Parathyroid adenoma (tissue), 2 donors: ENCODE data around the gene GAB4.

ENCODE experiments used
- H2AFZ ChIP-seq: fragments of 300-600 bp; sonication (generic); one replicate; pipeline ENCODE4 v1.7.0; 2017; ENCODE audit warnings: antibody characterized with exemption, mild to moderate bottlenecking
- H3K27ac ChIP-seq: fragments of 300-600 bp; sonication (generic); one replicate; pipeline ENCODE4 v1.7.0; 2017
- H3K27me3 ChIP-seq: fragments of 300-600 bp; sonication (generic); one replicate; pipeline ENCODE4 v1.7.0; 2017; ENCODE audit warnings: low read length; ENCODE audit not compliant: control insufficient read depth, insufficient read depth
- H3K36me3 ChIP-seq: fragments of 300-600 bp; sonication (generic); one replicate; pipeline ENCODE4 v1.7.0; 2017; ENCODE audit warnings: low read length; ENCODE audit not compliant: control insufficient read depth, insufficient read depth
- H3K4me1 ChIP-seq: fragments of 300-600 bp; sonication (generic); one replicate; pipeline ENCODE4 v1.7.0; 2017; ENCODE audit warnings: control low read depth
- H3K4me2 ChIP-seq: fragments of 300-600 bp; sonication (generic); one replicate; pipeline ENCODE4 v1.7.0; 2017; ENCODE audit warnings: low read length
- H3K4me3 ChIP-seq: fragments of 300-600 bp; sonication (generic); one replicate; pipeline ENCODE4 v1.7.0; 2017; ENCODE audit warnings: low read depth, low read length
- H3K79me2 ChIP-seq: fragments of 300-600 bp; sonication (generic); one replicate; pipeline ENCODE4 v1.7.0; 2017; ENCODE audit warnings: control low read depth
- H3K9ac ChIP-seq: fragments of 300-600 bp; sonication (generic); one replicate; pipeline ENCODE4 v1.7.0; 2017; ENCODE audit warnings: mild to moderate bottlenecking
- H3K9me3 ChIP-seq: fragments of 300-600 bp; sonication (generic); one replicate; pipeline ENCODE4 v1.7.0; 2017; ENCODE audit warnings: low read length; ENCODE audit not compliant: control insufficient read depth
- TF ChIP-seq, protein P1 (sequence below): fragments of 300-600 bp; sonication (generic); IDR thresholded peaks from one replicate; pipeline ENCODE4 v1.7.0; 2017; ENCODE audit warnings: antibody characterized with exemption, mild to moderate bottlenecking
- donor health status: primary hyperparathyroidism.

The GAB4 gene

DNA sequence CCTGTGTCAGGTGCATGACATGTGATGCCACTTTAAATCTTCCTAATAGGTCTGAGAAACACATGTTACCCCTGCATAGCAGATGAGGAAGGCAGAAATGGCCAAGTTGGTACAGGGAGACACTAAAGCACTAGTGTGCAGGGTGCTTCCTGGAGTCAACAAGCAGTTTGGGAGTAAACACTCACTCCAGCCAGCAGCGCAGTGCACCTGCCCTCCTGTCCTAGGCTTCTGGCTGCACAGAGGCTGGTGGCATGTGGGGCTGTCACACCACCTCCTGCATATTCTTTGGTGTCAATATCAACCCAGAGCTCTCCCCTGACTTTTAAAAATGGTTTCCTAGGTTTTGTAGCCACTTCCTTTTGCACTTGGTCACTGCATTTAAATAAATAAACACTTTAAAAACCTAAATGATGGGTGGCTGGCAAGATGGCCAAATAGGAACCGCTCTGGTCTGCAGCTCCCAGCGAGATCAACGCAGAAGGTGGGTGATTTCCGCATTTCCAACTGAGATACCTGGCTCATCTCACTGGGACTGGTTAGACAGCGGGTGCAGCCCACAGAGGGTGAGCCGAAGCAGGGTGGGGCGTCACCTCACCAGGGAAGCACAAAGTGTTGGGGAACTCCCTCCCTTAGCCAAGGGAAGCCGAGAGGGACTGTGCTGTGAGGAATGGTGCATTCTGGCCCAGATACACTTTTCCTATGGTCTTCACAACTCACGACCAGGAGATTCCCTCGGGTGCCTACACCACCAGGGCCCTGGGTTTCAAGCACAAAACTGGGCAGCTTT, 33.5 kb downstream of the GAB4 start:
- Histone ChIP-seq H3K9me3 (no peaks in the 10 kb centered on the region), H3K36me3 (no peaks in the 10 kb centered on the region), H2AFZ (no peak overlapping the region), H3K4me3 (no peak overlapping the region), H3K9ac (no peak overlapping the region), H3K27me3 (no peaks in the 10 kb centered on the region), H3K4me2 (no peak overlapping the region), H3K4me1 (no peaks in the 10 kb centered on the region), H3K79me2 (no peaks in the 10 kb centered on the region), H3K27ac (no peak overlapping the region)
- TF ChIP-seq, protein P1, sequence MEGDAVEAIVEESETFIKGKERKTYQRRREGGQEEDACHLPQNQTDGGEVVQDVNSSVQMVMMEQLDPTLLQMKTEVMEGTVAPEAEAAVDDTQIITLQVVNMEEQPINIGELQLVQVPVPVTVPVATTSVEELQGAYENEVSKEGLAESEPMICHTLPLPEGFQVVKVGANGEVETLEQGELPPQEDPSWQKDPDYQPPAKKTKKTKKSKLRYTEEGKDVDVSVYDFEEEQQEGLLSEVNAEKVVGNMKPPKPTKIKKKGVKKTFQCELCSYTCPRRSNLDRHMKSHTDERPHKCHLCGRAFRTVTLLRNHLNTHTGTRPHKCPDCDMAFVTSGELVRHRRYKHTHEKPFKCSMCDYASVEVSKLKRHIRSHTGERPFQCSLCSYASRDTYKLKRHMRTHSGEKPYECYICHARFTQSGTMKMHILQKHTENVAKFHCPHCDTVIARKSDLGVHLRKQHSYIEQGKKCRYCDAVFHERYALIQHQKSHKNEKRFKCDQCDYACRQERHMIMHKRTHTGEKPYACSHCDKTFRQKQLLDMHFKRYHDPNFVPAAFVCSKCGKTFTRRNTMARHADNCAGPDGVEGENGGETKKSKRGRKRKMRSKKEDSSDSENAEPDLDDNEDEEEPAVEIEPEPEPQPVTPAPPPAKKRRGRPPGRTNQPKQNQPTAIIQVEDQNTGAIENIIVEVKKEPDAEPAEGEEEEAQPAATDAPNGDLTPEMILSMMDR: no peak

DNA sequence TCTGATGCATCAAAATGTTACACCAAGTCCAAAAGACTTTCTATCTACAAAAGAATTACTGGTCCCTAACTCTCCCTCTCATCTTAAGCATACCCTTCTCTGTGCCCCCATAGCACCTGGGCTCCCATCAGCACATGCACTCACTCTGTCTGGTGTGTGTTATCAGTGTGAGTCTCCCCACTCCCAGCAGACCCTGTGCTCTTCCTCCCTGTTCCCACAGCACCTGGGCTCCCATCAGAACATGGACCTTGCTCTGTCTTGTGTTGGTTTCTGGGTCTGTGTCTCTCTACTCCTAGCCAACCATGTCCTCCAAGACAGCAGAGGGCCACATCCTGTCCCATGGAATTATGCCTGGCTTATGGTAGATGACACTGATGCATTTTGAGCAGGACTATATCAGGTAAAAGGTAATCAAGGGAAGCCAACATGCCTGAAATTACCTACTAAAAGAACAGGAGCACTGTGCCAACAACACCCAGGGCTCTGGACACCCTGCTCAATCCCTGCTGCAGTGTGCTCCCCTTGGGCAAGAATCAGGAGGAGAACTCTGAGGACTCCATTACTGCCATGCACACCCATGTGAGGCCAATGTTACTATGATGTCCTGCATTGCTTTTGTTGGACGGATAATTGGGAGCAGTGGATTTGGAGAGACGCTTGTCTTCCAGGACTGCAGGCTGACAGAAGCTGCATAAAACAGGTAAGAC, 34.3 kb downstream of the GAB4 start:
- no peaks in the 10 kb centered on the region for H3K36me3 ChIP-seq
- H3K27ac ChIP-seq: no peak overlapping the region
- no peaks in the 10 kb centered on the region for H3K4me1 ChIP-seq
- no peaks in the 10 kb centered on the region for H3K79me2 ChIP-seq
- no peak overlapping the region for H3K4me2 ChIP-seq
- H3K9ac ChIP-seq: no peak overlapping the region
- TF ChIP-seq, protein P1: no peak
- H3K4me3 ChIP-seq: no peak overlapping the region
- H2AFZ ChIP-seq: no peak overlapping the region
- H3K27me3 ChIP-seq: no peaks in the 10 kb centered on the region
- H3K9me3 ChIP-seq: no peaks in the 10 kb centered on the region

DNA sequence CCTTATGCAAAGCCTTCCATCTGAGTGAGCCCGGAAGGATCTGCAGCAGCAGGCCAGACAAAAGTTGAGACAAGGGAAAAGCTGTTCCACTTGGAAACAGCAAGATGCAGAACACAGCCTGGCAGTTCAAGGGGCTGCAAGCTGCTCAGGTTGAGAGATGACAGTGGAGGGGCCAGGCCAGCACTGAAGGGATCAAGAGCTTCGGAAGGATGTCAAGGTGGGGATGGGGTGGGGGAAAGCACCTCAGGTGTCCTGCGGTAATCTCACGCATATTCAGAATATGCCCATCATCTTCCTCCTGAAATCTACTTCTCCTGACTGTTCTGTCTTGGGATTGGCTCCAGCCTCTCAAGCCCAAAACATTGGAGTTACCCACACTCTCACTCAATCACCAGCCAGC, 35.7 kb downstream of the GAB4 start:
- Histone ChIP-seq H3K36me3 (no peaks in the 10 kb centered on the region), H3K9ac (no peak overlapping the region), H3K4me3 (no peak overlapping the region), H3K79me2 (no peaks in the 10 kb centered on the region), H3K27ac (no peak overlapping the region), H3K27me3 (no peaks in the 10 kb centered on the region), H3K4me2 (no peak overlapping the region), H2AFZ (no peak overlapping the region), H3K9me3 (no peaks in the 10 kb centered on the region), H3K4me1 (no peaks in the 10 kb centered on the region)
- TF ChIP-seq, protein P1: no peak

DNA sequence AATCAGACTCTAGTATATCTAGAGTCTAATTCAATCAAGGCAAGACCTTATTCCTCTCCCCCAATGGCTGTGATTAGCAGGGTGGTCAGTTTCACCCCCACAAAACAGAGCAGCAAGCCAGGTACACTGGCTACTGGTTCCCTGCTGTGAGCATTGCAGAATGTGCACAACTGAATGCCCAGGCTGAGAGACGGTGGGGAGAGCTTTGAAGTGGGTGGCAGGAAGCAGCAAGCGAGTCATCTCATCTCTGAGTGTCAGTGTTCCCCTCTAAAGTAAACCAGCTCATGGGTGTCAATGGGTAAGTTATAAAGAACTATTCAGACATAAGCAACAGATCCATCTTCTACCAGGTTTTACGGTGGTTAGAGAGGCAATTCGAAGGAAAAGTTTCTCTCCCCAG, 37.6 kb downstream of the GAB4 start:
- Histone ChIP-seq H3K4me3 (no peak overlapping the region), H3K4me2 (no peak overlapping the region), H3K27me3 (no peaks in the 10 kb centered on the region), H3K79me2 (no peaks in the 10 kb centered on the region), H3K27ac (no peak overlapping the region), H2AFZ (no peak overlapping the region), H3K36me3 (no peaks in the 10 kb centered on the region), H3K9me3 (no peaks in the 10 kb centered on the region), H3K4me1 (no peaks in the 10 kb centered on the region), H3K9ac (no peak overlapping the region)
- TF ChIP-seq, protein P1: no peak
